Esophagus muscularis mucosa (tissue), 3 donors: ENCODE measurements around the gene COX14.

Source experiments
- POLR2A ChIP-seq: fragments of 450-650 bp; IDR thresholded peaks from one replicate; pipeline ENCODE4 v1.6.1; 2017; ENCODE audit warnings: antibody characterized with exemption, moderate library complexity, mild to moderate bottlenecking, low read depth
- TF ChIP-seq, protein P1 (sequence below), 3 experiments: fragments of 200-600 bp in 2 of 3; fragments of 450-650 bp in 1 of 3; sonication (generic) in 2 of 3; IDR thresholded peaks; one replicate each; pipeline ENCODE4 v1.5.1; 2017 to 2019; ENCODE audit warnings: antibody characterized with exemption in 3 of 3, mild to moderate bottlenecking in 2 of 3, moderate library complexity in 1 of 3

DNA sequence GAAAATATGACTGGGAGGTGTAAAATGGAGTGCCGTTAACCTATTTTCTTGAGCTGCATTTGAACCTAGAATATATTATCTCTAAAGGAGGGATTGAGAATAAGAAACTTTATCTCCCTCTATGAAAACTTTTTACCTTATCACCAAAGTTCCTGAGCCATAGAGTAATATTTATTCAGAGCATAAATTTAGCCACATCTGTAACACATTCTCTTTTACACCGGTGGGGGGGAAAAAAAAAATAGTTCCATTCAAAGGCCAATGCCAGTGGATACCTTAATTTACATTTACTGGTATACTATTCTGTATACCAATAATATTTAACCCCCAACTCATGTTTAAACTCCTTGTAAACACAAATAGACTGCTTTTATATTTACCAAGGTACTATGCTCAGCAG is 33.4 kb downstream of the COX14 start:
- TF ChIP-seq, protein P1, sequence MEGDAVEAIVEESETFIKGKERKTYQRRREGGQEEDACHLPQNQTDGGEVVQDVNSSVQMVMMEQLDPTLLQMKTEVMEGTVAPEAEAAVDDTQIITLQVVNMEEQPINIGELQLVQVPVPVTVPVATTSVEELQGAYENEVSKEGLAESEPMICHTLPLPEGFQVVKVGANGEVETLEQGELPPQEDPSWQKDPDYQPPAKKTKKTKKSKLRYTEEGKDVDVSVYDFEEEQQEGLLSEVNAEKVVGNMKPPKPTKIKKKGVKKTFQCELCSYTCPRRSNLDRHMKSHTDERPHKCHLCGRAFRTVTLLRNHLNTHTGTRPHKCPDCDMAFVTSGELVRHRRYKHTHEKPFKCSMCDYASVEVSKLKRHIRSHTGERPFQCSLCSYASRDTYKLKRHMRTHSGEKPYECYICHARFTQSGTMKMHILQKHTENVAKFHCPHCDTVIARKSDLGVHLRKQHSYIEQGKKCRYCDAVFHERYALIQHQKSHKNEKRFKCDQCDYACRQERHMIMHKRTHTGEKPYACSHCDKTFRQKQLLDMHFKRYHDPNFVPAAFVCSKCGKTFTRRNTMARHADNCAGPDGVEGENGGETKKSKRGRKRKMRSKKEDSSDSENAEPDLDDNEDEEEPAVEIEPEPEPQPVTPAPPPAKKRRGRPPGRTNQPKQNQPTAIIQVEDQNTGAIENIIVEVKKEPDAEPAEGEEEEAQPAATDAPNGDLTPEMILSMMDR (IDR thresholded peaks at IDR 0.05) = no peak
- TF ChIP-seq POLR2A = no peak
